HG02571 (cell line): Measurements from ENCODE around the gene C2orf92.

Experiments
- ATAC-seq: cut with Tn5 transposase; IDR thresholded peaks from one replicate; pipeline ENCODE4 v1.9.1; 2021; ENCODE audit warnings: mild to moderate bottlenecking, moderate library complexity; ENCODE audit not compliant: unreplicated experiment

C2orf92 gene

DNA sequence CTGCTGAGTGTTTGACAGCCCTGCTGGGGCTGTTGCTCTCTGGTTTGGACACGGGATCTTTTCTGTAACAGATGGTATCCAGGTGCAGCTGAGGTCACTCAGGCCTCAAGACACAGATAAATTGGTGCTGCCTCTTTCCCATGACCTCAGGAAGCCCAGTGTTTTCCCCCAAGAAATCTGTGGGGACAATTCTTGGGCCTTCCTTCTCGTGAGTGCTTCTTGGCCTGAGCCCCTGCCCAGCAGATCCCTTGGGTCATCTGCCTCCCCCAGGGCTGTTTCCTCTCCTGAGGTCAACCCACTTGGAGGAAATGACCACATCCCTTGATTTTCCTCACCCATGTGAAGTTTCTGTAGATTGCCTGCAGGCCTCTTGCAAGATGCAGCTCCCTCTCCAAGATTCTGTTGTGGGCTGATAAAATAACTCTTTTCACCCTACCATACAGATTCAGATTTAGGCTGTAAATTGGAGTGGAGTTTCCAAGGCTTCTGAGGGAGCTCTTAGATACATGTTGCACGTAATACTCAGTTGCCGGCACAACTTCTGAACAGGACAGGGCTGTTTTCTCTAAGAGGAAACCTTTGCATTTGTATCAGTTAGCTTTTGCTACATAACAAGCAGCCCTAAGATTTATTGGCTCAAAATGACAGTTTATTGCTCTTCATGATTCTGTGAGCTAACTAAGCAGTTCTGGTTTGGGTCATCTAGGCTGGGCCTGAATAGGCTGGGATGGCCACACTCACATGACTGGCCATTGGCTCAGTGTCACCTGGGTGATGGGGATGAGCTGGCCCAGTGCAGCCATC, 57.0 kb downstream of the C2orf92 start:
- ATAC-seq, result no peak

DNA sequence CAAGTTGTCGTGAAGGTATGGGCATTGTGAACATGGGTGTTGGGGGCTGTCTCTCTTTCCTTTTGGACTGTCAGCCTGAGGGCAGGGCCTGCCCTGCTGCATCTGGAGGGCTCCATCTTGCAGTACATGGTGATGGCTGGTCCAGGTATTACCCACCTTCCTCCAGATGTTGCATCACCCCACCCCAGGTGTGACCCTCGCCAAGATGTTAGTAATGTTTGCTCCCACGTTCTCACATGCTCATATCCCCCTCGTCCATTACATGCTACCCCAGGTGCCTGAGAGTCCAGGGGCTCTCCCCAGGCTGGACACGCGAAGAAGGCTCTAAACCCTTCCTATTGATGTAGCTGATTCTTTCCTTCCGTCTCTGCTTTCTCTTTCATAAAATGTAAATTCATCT, 57.8 kb downstream of the C2orf92 start:
- ATAC-seq, result no peak

DNA sequence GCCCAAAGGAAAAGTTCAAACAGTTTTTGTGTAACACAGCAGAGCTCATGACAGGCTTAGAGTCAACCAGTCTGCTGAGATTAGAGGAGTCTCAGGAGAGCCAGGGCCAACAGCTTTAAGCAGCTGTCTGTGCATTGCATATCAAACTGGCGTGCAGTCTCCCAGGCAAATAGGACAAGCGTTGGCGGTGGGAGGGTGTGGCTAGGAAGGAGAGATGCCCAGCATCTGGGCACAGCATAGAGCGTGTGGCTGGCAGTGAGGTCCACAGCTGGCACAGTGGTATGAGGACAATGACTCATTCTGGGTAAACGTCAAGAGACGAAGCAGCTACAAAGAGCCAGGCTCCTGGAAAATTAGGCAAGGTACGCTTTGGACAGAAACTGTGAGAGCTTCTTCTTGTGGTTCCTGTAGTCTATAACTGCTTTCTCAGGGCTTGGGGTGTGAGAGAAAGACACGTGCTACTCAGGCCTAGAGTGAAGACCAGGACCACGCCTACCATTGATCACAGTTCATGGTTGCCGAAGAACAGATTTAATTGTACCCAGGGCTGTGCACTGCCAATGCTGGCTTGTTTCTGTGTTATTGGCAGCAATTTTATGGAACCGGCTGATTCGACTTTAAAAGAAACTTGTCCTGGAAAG, 58.7 kb downstream of the C2orf92 start:
- no peak for ATAC-seq

DNA sequence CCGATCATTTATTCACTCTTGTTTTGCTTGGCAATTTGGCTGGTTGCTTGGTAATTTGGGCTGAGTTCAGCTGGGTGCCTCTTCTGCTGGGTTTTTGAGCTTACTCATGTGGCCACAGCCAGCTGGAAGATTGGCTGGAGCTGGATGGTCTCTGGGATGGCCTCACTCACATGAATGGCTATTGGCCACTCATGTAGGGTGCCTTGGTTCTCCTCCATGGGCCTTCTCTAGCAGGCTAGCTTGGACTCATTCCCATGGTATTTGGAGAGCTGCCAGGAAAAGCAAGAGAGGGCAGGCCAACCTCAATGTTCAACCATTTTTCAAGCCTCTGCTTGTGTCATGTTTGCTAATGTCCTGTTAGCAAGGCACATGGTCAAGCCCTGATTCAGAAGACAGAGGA, 60.7 kb downstream of the C2orf92 start:
- ATAC-seq, result no peak

DNA sequence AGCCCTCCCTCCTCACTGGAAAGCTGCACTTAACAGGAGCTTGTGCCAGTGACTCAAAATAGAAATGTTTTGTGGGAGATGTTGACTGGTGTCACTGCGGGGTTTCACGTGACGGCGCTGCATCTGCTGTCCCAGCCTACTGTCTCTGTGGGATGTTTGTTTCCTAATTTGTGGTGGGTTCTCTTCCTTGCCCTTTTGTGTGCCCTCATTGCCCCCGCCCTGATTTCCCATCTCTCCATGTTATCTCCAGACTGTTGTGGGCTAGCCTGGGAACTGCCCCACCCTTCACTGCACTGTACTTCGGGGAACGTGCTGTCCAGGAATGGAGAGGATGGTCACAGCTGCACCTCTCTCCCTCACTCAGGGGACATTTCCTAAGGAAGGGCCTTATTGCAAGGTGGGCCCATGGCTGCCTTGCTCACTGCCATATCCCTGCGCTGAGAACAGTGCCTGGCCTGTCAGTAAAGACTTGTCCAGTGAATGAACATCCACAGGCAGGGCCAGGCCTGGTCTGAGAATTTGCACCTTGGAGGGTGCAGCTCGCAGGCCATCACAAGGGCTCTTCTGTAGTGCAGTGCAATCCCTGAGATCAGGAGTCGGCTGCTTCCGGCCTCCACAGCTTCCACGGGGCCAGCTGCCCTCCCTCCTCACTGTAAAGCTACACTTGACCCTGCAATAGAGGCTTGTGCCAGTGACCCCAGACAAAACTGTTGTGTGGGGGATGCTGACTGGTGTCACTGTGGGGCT, 61.9 kb downstream of the C2orf92 start:
- no peak for ATAC-seq

DNA sequence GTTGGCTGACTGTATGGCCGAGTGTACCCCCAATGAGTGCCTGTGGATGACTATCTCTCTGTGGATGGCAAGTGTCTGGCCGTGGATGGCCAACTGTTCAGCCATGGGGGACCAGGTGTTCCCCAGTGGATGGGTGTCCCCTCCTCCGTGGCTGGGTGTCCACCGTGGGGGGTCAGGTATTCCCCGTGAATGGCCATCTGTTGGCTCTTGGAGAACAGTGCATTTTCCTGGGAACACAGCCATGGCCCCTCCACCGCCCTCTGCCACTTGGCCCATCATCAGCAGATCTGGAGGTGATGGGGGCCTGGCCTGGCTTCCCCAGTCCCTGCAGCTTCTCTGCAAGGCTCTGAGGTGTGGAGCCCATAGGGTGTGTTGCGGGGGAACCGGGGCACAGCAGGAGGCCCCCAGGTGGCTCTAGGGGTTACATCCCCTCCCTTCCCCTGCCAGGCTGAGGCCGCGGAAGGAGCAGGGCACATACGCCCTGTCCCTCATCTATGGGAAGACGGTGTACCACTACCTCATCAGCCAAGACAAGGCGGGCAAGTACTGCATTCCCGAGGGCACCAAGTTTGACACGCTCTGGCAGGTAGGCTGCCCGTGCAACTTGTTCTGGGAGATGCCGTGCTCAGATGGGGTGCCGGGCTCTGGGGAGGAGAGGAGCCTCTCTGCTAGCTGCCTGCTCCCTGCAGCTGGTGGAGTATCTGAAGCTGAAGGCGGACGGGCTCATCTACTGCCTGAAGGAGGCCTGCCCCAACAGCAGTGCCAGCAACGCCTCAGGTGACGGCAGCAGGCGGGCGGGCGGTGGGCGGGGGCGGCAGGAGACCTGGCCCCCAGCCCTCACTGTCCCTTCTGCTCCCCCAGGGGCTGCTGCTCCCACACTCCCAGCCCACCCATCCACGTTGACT, 63.2 kb downstream of the C2orf92 start:
- ATAC-seq, result no peak

DNA sequence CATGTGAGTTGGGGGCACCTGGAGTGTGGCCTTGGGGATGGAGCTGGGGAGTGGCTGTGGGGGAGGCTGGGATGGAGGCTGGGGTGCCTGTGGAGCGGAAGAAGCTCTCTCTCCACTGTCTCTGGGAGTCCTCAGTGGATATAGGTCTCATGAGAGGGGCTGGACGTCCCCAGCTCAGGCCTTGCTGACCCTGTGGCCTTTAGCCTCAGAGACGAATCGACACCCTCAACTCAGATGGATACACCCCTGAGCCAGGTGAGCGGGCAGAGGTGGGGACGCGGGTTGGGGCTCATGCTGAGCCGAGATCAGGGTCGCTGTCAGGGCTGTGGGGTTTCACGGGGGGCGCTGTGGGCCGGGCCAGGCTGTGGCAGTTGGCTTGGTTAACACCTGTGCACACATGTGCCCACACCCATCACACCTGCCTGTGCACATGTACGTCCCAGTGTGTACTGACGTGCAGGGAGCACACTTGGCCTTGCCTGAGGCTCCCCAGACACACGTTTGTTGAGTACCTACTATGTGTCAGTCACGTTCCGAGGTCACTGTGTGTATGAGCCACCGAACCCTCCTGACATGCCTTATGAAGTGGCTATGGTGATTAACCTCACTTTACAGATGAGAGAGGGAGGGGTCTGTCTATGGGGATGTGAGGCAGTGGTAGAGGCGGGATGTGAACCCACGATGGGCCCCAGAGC, 64.0 kb downstream of the C2orf92 start:
- no peak for ATAC-seq

DNA sequence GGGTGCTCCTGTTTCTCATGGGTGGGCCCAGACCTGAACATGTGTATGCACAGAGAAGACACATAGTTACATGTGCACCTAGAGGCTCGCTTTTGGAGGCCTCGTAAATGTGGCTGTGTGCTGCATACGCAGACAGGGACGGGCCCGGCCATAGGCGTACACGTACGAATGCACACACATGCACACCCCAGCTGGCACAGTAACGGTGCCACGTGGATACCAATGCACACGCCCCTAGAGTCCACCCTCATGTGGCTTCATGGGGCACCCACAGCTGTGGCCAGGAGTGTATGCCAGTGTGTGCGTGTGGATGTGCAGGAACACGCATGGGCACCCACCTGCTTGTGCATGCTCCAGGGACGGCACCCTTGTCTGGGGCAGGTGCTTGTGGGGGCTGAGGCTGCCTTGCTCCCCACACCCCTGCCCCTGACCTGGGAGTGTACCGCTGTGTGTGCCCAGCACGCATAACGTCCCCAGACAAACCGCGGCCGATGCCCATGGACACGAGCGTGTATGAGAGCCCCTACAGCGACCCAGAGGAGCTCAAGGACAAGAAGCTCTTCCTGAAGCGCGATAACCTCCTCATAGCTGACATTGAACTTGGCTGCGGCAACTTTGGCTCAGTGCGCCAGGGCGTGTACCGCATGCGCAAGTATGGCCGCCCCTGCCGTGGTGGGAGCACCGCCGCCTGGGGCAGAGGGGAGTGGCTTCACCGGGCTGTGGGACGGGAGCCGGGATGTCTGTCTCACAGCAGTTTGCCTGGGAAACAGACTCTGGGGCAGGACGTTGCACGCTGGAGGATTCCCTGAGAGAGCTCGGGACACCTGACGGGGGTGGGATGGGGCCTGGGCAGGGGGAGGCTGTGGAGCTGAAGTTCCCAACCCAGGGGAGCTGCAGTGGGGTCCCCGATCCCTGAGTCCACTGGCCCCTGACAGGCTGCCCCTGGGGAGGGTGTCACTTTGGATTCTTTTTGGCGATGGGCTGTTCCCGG, 64.8 kb downstream of the C2orf92 start:
- ATAC-seq, result no peak

DNA sequence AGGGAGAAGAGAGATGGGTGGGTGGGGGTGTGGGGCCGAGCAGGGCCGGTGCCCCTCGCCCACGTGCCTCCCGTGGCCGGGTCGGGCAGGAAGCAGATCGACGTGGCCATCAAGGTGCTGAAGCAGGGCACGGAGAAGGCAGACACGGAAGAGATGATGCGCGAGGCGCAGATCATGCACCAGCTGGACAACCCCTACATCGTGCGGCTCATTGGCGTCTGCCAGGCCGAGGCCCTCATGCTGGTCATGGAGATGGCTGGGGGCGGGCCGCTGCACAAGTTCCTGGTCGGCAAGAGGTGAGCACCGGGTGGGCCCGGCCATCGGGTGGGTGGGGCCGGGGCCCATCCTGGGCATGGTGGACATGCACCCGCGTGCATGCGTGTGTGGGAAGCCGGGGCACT, 65.6 kb downstream of the C2orf92 start:
- no peak for ATAC-seq

DNA sequence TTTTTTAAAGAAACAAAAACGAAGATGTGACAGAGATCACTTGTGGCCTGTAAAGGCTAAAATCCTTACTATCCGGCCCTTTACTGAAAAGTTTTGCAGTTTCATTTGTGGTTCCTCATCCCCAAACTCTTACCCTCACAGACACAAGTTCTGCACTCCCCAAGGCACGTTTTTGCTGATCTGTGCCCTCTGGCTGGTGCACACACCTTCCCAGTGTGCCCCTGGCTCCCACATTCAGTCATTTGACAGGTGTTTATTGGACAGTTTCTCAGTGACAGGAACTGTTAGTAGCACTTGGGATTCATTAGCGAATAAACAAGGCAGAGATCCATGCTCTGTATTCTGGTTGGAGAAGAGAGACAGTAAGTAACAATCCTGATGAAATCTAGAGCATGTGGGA, 66.7 kb downstream of the C2orf92 start:
- ATAC-seq, result no peak

DNA sequence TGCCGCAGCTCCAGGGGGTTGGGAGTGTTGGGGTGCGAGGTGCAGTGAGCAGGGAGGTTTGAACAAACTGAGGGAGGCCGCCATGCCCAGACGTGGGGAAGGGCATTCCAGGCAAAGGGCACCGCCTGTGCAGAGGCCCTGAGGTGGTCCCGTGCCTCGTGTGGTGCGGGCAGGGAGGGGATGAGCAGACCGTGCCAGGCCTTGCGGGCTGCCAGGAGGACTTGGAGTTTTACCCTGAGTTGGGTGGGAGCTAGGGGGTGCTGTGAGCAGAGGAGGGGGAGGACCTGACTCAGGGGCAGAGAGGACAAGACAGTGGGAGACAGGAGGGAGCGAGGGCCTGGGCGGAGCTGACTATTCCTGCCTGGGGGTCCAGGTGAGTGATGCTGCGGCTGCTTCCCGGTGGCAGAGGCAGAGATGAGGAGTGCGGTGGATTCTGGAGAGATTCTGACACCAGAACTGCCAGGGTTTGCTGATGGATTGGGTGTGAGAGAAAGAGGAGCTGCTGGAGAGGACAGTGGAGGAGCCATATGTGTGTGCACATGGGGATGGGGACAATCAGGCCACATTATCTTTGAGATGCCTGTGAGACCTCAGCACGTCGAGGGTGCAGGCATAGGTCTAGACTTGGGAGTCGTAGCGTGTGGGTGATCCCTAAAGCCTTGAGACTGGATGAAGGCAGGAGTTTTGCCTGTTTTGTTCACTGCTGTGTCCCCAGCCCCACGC, 67.3 kb downstream of the C2orf92 start:
- no peak for ATAC-seq

DNA sequence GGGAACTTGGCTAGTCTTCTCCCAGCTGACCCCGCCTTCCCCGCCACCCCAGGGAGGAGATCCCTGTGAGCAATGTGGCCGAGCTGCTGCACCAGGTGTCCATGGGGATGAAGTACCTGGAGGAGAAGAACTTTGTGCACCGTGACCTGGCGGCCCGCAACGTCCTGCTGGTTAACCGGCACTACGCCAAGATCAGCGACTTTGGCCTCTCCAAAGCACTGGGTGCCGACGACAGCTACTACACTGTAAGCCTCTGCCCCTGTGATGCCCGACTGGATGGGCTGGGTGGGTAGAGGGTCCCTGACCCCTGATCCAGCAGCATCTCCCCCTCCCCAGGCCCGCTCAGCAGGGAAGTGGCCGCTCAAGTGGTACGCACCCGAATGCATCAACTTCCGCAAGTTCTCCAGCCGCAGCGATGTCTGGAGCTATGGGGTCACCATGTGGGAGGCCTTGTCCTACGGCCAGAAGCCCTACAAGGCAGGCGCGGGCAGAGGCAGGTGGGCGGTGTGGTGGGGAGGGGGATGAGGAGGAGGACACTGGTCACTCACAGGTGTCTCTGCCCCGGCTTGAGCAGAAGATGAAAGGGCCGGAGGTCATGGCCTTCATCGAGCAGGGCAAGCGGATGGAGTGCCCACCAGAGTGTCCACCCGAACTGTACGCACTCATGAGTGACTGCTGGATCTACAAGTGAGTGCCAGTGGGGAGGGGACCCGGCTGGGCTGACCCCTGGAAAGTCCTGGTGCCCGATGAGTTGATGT, 68.1 kb downstream of the C2orf92 start:
- no peak for ATAC-seq

DNA sequence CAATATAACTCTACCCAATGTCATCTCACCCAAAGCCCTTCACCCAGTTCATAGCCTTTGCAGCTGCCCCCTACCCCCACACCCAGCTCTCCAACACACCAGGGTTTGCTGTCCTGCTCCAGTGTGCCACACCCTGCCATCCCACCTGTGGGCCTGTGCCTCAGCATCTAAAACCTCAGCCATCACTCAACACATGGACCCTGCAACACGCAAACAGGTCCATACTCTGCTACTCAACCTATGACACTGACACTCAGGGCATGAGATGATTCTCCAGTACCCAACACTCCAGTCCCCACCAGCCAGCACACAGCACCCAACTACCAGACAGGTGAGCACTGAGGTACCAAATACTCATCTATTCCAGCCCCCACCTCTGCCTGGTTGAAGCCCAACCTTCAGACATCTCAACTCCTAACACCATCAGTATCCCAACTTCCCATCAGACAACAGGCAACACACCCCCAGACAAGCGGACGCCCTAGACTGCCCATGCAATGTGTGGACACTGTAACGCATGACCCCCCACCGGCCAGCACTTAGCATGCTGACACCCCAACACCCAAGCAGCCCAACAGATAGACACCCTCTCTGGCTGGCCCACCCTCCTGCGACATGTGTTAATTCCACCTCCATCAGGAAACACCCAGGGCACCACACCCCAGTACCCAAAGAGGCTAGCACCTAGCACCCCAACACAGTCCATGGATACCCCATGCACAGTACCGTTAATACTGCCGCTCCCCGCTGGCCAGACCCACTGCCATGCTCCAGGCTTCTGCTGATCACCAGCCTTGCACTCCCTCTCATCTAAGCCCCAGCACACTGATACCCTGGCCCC, 68.9 kb downstream of the C2orf92 start:
- no peak for ATAC-seq

DNA sequence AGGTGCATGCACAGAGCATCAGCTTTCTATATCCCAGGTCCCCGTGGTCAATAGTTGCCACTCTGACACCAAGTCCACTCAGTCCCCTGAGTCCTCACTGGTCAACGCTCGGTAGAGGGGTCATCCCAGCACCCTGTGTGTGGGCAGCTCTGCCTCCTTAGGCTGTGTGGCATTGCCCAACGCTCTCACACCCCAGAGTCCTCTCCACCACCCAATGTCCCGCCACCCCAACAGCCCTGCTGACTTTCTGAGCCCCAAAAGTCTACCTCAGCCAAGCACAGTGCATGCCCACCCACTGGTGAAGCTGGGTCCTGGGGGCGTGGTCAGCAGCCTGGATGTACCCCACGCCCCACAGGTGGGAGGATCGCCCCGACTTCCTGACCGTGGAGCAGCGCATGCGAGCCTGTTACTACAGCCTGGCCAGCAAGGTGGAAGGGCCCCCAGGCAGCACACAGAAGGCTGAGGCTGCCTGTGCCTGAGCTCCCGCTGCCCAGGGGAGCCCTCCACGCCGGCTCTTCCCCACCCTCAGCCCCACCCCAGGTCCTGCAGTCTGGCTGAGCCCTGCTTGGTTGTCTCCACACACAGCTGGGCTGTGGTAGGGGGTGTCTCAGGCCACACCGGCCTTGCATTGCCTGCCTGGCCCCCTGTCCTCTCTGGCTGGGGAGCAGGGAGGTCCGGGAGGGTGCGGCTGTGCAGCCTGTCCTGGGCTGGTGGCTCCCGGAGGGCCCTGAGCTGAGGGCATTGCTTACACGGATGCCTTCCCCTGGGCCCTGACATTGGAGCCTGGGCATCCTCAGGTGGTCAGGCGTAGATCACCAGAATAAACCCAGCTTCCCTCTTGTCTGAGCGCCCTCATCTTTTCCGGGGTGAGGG, 69.7 kb downstream of the C2orf92 start:
- ATAC-seq, result no peak

DNA sequence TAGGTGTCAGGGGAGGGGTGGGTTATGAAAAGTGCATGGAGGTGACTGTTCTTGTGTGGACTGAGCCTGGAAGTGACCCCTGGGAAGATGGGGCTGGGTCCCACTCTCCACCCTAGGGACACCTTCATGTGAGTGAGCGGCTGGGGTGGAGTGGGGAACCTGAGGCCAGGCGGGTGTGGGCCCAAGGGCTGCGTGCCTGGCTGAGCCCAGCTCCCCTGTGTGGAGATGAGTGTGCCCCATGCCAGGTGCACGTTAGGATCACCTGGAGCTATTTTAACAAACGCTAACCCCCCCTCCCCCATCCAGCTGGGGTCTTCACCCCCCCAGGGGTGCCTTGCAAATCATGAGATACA, 70.4 kb downstream of the C2orf92 start:
- ATAC-seq, result no peak

DNA sequence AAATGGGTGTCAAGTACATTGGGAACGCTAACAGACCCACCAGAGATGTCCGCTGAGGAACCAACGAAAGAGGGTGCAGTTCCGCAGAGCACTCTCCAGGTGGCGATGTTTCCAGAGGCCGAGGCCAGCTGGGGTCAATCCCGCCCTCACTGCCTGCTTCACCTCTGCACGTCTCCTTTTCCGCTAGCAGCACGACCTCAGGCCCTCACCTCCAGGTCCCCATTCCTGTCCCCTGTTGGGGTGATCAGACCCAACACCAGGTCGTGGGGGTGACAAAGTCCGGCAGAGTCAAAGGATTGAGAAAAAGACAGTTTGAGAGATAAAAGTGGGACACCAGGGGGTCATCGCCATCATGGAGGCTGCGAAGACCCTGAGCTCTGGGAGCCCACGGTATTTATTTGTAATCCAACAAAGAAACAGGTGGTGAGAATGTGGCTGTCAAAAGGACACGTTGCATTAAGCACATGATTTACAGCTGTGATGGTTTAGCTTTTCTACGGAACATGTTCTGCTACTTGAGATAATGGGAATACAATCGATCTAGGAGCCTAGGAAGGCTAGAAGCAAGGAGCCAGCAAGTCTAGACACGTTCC, 71.2 kb downstream of the C2orf92 start:
- ATAC-seq, result no peak
